Ascending aorta (tissue), 2 donors: ENCODE measurements around the gene WSCD2. TPM values are rescaled to one million over a fixed set of nuclear protein-coding genes. Genes with fewer than 3 reads are reported as not detected.
A peak's percentile ranks its signal among the peaks of the same experiment; 100 is the strongest.

Source experiments
- DNase-seq, 2 donors: peaks; one replicate each; pipeline ENCODE4 v3.0.0-alpha.2; 2019; ENCODE audit warnings: low spot score in 2 of 2
- H3K27ac ChIP-seq, 2 donors: fragments of 200-600 bp; sonication (generic); one replicate each; pipeline ENCODE4 v1.5.1; 2016 to 2017; ENCODE audit warnings: mild to moderate bottlenecking in 1 of 2
- H3K27me3 ChIP-seq: fragments of 200-600 bp; sonication (generic); one replicate; pipeline ENCODE4 v1.5.1; 2017
- H3K36me3 ChIP-seq, 2 donors: fragments of 200-600 bp; sonication (generic); one replicate each; pipeline ENCODE4 v1.5.1; 2016
- H3K4me1 ChIP-seq, 2 donors: fragments of 200-600 bp; sonication (generic); one replicate each; pipeline ENCODE4 v1.5.1; 2016 to 2017; ENCODE audit warnings: mild to moderate bottlenecking in 1 of 2
- H3K4me3 ChIP-seq, 2 donors: fragments of 200-600 bp; sonication (generic); one replicate each; pipeline ENCODE4 v1.5.1; 2016 to 2017; ENCODE audit warnings: mild to moderate bottlenecking in 1 of 2
- H3K9me3 ChIP-seq, 2 donors: fragments of 200-600 bp; sonication (generic); one replicate each; pipeline ENCODE4 v1.5.1; 2016
- intact Hi-C: fragments of 100-400 bp; cut with DNase I; formaldehyde crosslinking; loops from one replicate; pipeline ENCODE4 v1.15.1; 2023
- total RNA-seq: library from RNA; depleted of rRNA; stranded (reverse); fragments of >200 nt; gene quantifications from one replicate; pipeline ENCODE4 v1.1.0, GENCODE V29; 2016
- TF ChIP-seq, protein P1 (sequence below), 3 experiments: fragments of 200-600 bp in 2 of 3; fragments of 450-650 bp in 1 of 3; sonication (generic) in 2 of 3; IDR thresholded peaks; one replicate each; pipeline ENCODE4 v1.5.1; 2016 to 2019; ENCODE audit warnings: antibody characterized with exemption in 3 of 3, mild to moderate bottlenecking in 1 of 3, moderate library complexity in 1 of 3

WSCD2 gene
- total RNA-seq, 1 donor from 2014 or later = 3.5 TPM

DNA sequence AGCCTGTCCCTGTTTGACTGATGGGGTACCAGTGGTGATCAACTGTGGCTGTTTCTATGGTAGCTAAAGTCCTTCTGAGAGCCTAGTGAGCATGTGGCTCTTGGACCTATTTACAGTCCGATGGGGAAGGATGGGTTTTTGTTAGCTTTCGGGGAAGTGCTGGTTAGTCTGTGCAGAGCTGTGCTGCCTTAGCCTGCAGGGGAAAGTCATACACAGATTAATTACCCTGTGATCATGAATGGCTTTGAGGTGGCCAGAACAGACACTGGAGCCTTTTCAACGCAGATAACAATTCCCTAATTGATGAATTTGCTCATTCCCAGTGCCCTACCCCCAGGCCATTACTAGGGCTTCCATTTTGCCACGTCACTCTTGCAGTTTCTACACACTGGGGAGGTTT lies 99.7 kb downstream of the WSCD2 start:
- Histone ChIP-seq H3K27me3 (no peaks in the 10 kb centered on the region), H3K4me1 (no peaks in the 10 kb centered on the region), H3K36me3 (peaks cover 0 to 3% of the 10 kb centered on the region in 2 donors), H3K27ac (no peak overlapping the region), H3K9me3 (no peaks in the 10 kb centered on the region), H3K4me3 (no peak overlapping the region)
- TF ChIP-seq, protein P1, sequence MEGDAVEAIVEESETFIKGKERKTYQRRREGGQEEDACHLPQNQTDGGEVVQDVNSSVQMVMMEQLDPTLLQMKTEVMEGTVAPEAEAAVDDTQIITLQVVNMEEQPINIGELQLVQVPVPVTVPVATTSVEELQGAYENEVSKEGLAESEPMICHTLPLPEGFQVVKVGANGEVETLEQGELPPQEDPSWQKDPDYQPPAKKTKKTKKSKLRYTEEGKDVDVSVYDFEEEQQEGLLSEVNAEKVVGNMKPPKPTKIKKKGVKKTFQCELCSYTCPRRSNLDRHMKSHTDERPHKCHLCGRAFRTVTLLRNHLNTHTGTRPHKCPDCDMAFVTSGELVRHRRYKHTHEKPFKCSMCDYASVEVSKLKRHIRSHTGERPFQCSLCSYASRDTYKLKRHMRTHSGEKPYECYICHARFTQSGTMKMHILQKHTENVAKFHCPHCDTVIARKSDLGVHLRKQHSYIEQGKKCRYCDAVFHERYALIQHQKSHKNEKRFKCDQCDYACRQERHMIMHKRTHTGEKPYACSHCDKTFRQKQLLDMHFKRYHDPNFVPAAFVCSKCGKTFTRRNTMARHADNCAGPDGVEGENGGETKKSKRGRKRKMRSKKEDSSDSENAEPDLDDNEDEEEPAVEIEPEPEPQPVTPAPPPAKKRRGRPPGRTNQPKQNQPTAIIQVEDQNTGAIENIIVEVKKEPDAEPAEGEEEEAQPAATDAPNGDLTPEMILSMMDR (IDR thresholded peaks at IDR 0.05) = no peak
- no peak for DNase-seq
- intact Hi-C loops = no loop called here

DNA sequence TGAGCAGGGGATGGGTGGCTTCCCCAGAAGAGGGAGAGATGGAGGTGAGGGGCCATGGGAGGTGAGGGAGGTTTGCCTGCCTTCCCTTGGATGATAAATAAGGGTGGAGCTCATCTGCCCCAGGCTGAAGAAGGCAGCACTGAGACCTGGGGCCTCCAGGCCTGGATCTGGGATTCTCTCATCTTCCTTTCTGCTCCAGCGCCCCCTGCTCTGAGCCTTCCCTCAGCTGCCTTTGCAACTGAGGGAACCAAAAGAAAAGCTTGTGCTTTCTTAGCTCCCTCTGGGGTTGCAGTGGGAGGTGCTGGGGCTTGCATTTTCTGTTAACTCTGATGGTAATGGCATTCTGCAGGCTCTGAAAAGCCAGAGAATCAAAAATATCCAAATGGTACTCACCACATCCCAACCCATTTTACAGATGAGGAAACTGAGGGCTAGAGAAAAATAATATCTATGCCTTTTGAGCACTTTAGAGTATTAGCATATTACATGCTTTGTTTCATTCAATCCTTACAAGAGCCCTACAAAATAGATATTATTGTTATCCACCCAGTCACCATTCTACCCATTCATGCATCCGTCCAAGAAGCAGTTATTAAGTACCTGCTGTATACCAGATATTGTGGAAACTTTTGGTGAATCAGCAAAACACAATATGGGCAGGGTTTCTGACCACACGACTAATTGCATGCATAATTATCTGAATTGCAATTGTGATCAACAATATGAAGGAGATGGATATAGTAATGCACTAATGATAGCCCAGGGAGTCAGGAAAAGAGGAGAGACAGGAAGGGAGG lies 102.2 kb downstream of the WSCD2 start:
- intact Hi-C loops = no loop called here
- no peaks in the 10 kb centered on the region for H3K9me3 ChIP-seq
- H3K4me3 ChIP-seq = no peak overlapping the region
- no peak overlapping the region for H3K27ac ChIP-seq
- DNase-seq = no peak
- TF ChIP-seq, protein P1 (IDR thresholded peaks at IDR 0.05) = no peak
- H3K4me1 ChIP-seq = no peaks in the 10 kb centered on the region
- H3K27me3 ChIP-seq = no peaks in the 10 kb centered on the region
- H3K36me3 ChIP-seq = peaks cover 0 to 3% of the 10 kb centered on the region in 2 donors

DNA sequence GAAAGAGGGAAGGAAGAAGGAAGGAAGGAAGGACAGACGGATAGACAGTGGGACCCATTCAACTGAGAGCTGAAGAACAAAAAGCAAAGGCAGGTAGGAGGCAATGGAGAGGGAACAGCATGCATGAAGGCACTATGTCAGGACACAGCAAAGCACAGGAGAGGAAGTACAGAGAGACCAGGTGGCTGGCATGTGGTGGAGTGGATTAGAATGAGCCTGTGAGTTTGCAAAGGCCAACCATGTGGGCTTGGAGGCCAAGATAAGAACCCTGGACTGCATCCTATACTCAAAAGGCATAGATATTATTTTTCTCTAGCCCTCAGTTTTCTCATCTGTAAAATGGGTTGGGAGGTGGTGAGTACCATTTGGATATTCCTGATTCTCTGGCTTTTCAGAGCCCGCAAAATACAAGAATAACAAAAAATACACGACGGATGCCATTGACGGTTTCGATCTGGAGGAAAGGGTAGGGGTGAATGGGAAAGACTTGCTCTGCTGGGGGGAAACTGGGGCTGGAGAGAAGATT lies 102.9 kb downstream of the WSCD2 start:
- H3K27me3 ChIP-seq = no peaks in the 10 kb centered on the region
- H3K27ac ChIP-seq = no peak overlapping the region
- no peak overlapping the region for H3K4me3 ChIP-seq
- DNase-seq = no peak
- no peaks in the 10 kb centered on the region for H3K4me1 ChIP-seq
- H3K36me3 ChIP-seq = peaks cover 0 to under 1% of the 10 kb centered on the region in 2 donors
- intact Hi-C loops = no loop called here
- TF ChIP-seq, protein P1 (IDR thresholded peaks at IDR 0.05) = no peak
- H3K9me3 ChIP-seq = no peaks in the 10 kb centered on the region

DNA sequence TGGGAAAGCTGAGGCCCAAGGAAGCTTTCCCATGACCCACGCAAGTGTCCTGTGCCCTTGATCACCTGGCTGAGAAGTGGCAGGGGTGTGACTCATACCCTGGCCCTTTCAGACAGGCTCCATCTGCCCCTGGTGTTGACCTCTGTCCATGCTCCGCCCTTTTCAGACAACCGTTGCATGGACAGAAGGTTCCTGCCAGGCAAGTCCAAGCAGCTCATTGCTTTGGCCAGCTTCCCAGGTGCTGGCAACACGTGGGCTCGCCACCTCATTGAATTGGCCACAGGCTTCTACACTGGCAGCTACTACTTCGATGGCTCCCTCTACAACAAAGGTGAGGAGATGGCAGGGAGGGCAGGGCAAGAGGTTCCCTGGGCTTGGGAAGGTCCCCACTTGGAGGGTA lies 103.5 kb downstream of the WSCD2 start:
- DNase-seq = no peak
- Histone ChIP-seq H3K27me3 (no peaks in the 10 kb centered on the region), H3K36me3 (no peaks in the 10 kb centered on the region), H3K4me1 (no peaks in the 10 kb centered on the region), H3K9me3 (no peaks in the 10 kb centered on the region), H3K27ac (no peak overlapping the region), H3K4me3 (no peak overlapping the region)
- TF ChIP-seq, protein P1 (IDR thresholded peaks at IDR 0.05) = no peak
- intact Hi-C loops = no loop called here

DNA sequence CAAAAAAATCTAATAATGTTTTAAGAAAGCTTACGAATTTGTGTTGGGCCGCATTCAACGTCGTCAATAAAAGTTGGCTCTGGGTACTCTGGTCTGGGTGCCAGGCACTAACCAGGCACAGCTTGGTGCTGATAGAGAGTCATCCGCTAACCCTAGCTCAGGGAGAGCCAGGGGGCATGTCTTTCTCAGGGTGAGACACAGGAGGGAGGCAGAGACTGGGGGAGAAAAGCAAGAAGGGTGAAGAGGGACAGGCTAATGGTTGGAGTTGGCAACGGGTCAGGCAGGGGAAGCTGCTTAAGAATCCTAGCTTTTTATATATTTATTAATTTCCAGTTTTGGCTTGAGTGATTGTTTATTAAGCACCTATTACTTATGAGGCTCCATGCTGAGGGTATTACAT lies 105.1 kb downstream of the WSCD2 start:
- no peaks in the 10 kb centered on the region for H3K9me3 ChIP-seq
- no peak overlapping the region for H3K27ac ChIP-seq
- H3K36me3 ChIP-seq = no peaks in the 10 kb centered on the region
- TF ChIP-seq, protein P1 (IDR thresholded peaks at IDR 0.05) = peak; percentile 45 to 61 (median 56)
- no peaks in the 10 kb centered on the region for H3K4me1 ChIP-seq
- no peaks in the 10 kb centered on the region for H3K27me3 ChIP-seq
- H3K4me3 ChIP-seq = no peak overlapping the region
- intact Hi-C loops = loop anchor here (1.0 to 2.0 kb wide), 2 partner anchors 223 to 278 kb away; no protein-coding TSS in a partner anchor
- no peak for DNase-seq
